HG03097 (cell line): ENCODE results near the gene NDRG3.
"Not testable (repeated sequence)": the region's sequence is repeated elsewhere in the genome, so short reads cannot be mapped to it uniquely, and the experiment has no call there.

ENCODE experiments used
- ATAC-seq: cut with Tn5 transposase; IDR thresholded peaks from one replicate; pipeline ENCODE4 v1.9.1; 2021; ENCODE audit not compliant: unreplicated experiment, low FRiP score

NDRG3 gene

GRCh38 chr20:36614781-36615557 lies 130.9 kb downstream of the NDRG3 start:
- no peak for ATAC-seq

GRCh38 chr20:36613974-36614373 lies 131.9 kb downstream of the NDRG3 start:
- no peak for ATAC-seq

- no peak for ATAC-seq
Measured at GRCh38 chr20:36611625-36612024, 134.3 kb downstream of the NDRG3 start.

GRCh38 chr20:36608388-36608728 lies 137.5 kb downstream of the NDRG3 start:
- ATAC-seq, result not testable (repeated sequence)

- ATAC-seq, result no peak
Measured at GRCh38 chr20:36607586-36608387, 138.1 kb downstream of the NDRG3 start.

- ATAC-seq, result peak; percentile 26
Measured at GRCh38 chr20:36606158-36607066, 139.5 kb downstream of the NDRG3 start.

- peak; percentile 83 for ATAC-seq
Measured at GRCh38 chr20:36605399-36606157, 140.3 kb downstream of the NDRG3 start, which contains the start of gene RAB5IF. Gene RAB5IF, plus strand, starts transcription at chr20:36605779. Its CDS starts 173 bp downstream, at chr20:36605952.

- ATAC-seq, result peak; percentile 30
Measured at GRCh38 chr20:36604952-36605398, 140.9 kb downstream of the NDRG3 start.
